HEK293 (cell line): ENCODE measurements around the gene PTPDC1.

Experiments
- CTCF ChIA-PET: fragments of 350-600 bp; formaldehyde crosslinking; extraction: SDS; loops from one replicate; lab custom pipeline; 2021; ENCODE audit warnings: antibody characterized with exemption; lab: Yijun Ruan, JAX
- POLR2A ChIA-PET: fragments of 300-600 bp; formaldehyde crosslinking; extraction: SDS; loops from one replicate; lab custom pipeline; 2020; ENCODE audit warnings: antibody characterized with exemption, inconsistent platforms; lab: Yijun Ruan, JAX
- H3K27ac ChIP-seq: fragments of 200-500 bp; sonication (Bioruptor generic); 2 replicates; pipeline ENCODE4 v1.5.1; 2014; ENCODE audit warnings: low read depth, low read length, control low read depth, inconsistent platforms; ENCODE audit errors: extremely low read depth
- H3K36me3 ChIP-seq, 2 experiments: fragments of 200-500 bp in 1 of 2; sonication (Bioruptor generic) in 1 of 2; 1 replicate in 1 of 2; 2 replicates in 1 of 2; pipeline ENCODE4 v1.5.1; 2014 to 2017; ENCODE audit warnings: inconsistent platforms in 2 of 2, low read length in 2 of 2; ENCODE audit not compliant: control insufficient read depth in 2 of 2, insufficient read depth in 1 of 2
- H3K4me1 ChIP-seq: fragments of 200-500 bp; sonication (Bioruptor generic); 2 replicates; pipeline ENCODE4 v1.5.1; 2014; ENCODE audit warnings: mild to moderate bottlenecking, low read length, inconsistent platforms; ENCODE audit not compliant: control insufficient read depth, insufficient read depth
- H3K4me3 ChIP-seq: 2 replicates; pipeline ENCODE4 v1.5.1; 2011; ENCODE audit warnings: low read depth, mild to moderate bottlenecking, control low read depth, low read length, moderate library complexity
- H3K9me3 ChIP-seq: fragments of 200-500 bp; sonication (Bioruptor generic); 2 replicates; pipeline ENCODE4 v1.5.1; 2014; ENCODE audit warnings: low read depth, low read length, inconsistent platforms; ENCODE audit not compliant: control insufficient read depth, insufficient read depth
- BCL11A ChIP-seq: fragments of 450-650 bp; formaldehyde crosslinking; IDR thresholded peaks from 2 replicates; pipeline ENCODE4 v1.5.1; 2016; ENCODE audit warnings: low read depth, missing biosample characterization, missing genetic modification characterization
- BCL6B ChIP-seq: fragments of 450-650 bp; formaldehyde crosslinking; IDR thresholded peaks from 2 replicates; pipeline ENCODE4 v1.5.1; 2017; ENCODE audit warnings: missing biosample characterization, missing genetic modification characterization
- MYNN ChIP-seq: fragments of 450-650 bp; formaldehyde crosslinking; IDR thresholded peaks from 2 replicates; pipeline ENCODE4 v1.5.1; 2016; ENCODE audit warnings: missing biosample characterization, missing genetic modification characterization, borderline replicate concordance
- PRDM2 ChIP-seq: fragments of 450-650 bp; formaldehyde crosslinking; IDR thresholded peaks from 2 replicates; pipeline ENCODE4 v1.5.1; 2016; ENCODE audit warnings: missing biosample characterization, missing genetic modification characterization, borderline replicate concordance
- ZBTB11 ChIP-seq: fragments of 450-650 bp; formaldehyde crosslinking; conservative IDR thresholded peaks from 2 replicates; pipeline ENCODE4 v1.5.1; 2016; ENCODE audit warnings: low read depth, missing biosample characterization, missing genetic modification characterization
- ZNF146 ChIP-seq: fragments of 450-650 bp; formaldehyde crosslinking; IDR thresholded peaks from 2 replicates; pipeline ENCODE4 v1.5.1; 2016; ENCODE audit warnings: missing biosample characterization, missing genetic modification characterization
- ZNF169 ChIP-seq: fragments of 450-650 bp; formaldehyde crosslinking; IDR thresholded peaks from 2 replicates; pipeline ENCODE4 v1.5.1; 2016; ENCODE audit warnings: missing biosample characterization, missing genetic modification characterization
- ZNF18 ChIP-seq: fragments of 450-650 bp; formaldehyde crosslinking; IDR thresholded peaks from 2 replicates; pipeline ENCODE4 v1.5.1; 2016; ENCODE audit warnings: missing biosample characterization, missing genetic modification characterization
- ZNF19 ChIP-seq: fragments of 450-650 bp; formaldehyde crosslinking; IDR thresholded peaks from 2 replicates; pipeline ENCODE4; 2016; ENCODE audit warnings: missing biosample characterization, missing genetic modification characterization, low read depth
- ZNF221 ChIP-seq: fragments of 450-650 bp; formaldehyde crosslinking; IDR thresholded peaks from 2 replicates; pipeline ENCODE4 v1.5.1; 2017; ENCODE audit warnings: missing biosample characterization, missing genetic modification characterization, borderline replicate concordance
- ZNF266 ChIP-seq: fragments of 450-650 bp; formaldehyde crosslinking; IDR thresholded peaks from 2 replicates; pipeline ENCODE4 v1.5.1; 2016; ENCODE audit warnings: missing biosample characterization, missing genetic modification characterization, low read depth
- ZNF292 ChIP-seq: fragments of 450-650 bp; formaldehyde crosslinking; IDR thresholded peaks from 2 replicates; pipeline ENCODE4 v1.5.1; 2016; ENCODE audit warnings: low read depth, missing biosample characterization, missing genetic modification characterization, borderline replicate concordance
- ZNF398 ChIP-seq: fragments of 450-650 bp; formaldehyde crosslinking; IDR thresholded peaks from 2 replicates; pipeline ENCODE4 v1.5.1; 2017; ENCODE audit warnings: missing biosample characterization, missing genetic modification characterization
- ZNF416 ChIP-seq: fragments of 450-650 bp; formaldehyde crosslinking; IDR thresholded peaks from 2 replicates; pipeline ENCODE4 v1.5.1; 2016; ENCODE audit warnings: missing biosample characterization, missing genetic modification characterization
- ZNF433 ChIP-seq: fragments of 450-650 bp; formaldehyde crosslinking; IDR thresholded peaks from 2 replicates; pipeline ENCODE4 v1.5.1; 2016; ENCODE audit warnings: missing biosample characterization, missing genetic modification characterization, low read depth
- ZNF548 ChIP-seq: fragments of 450-650 bp; formaldehyde crosslinking; IDR thresholded peaks from 2 replicates; pipeline ENCODE4 v1.5.1; 2016; ENCODE audit warnings: missing biosample characterization, missing genetic modification characterization
- ZNF561 ChIP-seq: fragments of 450-650 bp; IDR thresholded peaks from 2 replicates; pipeline ENCODE4 v1.5.1; 2018; ENCODE audit warnings: missing biosample characterization, missing genetic modification characterization, borderline replicate concordance
- ZNF654 ChIP-seq: fragments of 450-650 bp; formaldehyde crosslinking; IDR thresholded peaks from 2 replicates; pipeline ENCODE4 v1.5.1; 2016; ENCODE audit warnings: low read depth, missing biosample characterization, missing genetic modification characterization
- ZNF776 ChIP-seq: fragments of 450-650 bp; formaldehyde crosslinking; IDR thresholded peaks from 2 replicates; pipeline ENCODE4 v1.5.0; 2017; ENCODE audit warnings: missing biosample characterization, missing genetic modification characterization, borderline replicate concordance

Gene PTPDC1

GRCh38 chr9:94156348-94157049, 72.2 kb downstream of the PTPDC1 start:
- no peak overlapping the region; the same call in 1 of the 2 replicates for H3K27ac ChIP-seq
- H3K4me3 ChIP-seq: no peak overlapping the region
- CTCF ChIA-PET: interaction anchor here (0.9 to 1.6 kb wide), 2 partner anchors 11 to 91 kb away, joined by 3 to 4 read pairs; no protein-coding TSS in a partner anchor
- no peak for TF ChIP-seq ZNF398
- no peak for TF ChIP-seq MYNN (tag by site-specific recombination)
- TF ChIP-seq ZNF266 (tag by site-specific recombination): no peak
- TF ChIP-seq ZBTB11 (tag by site-specific recombination): no peak
- no peak for TF ChIP-seq ZNF146 (tag by site-specific recombination)
- no peak for TF ChIP-seq ZNF169
- no peak for TF ChIP-seq BCL6B (tag by site-specific recombination)
- TF ChIP-seq ZNF416 (tag by site-specific recombination): no peak
- TF ChIP-seq PRDM2 (tag by site-specific recombination): no peak
- TF ChIP-seq ZNF221 (tag by site-specific recombination): no peak
- no peak for TF ChIP-seq ZNF18 (tag by site-specific recombination)
- TF ChIP-seq ZNF776 (tag by site-specific recombination): no peak
- no peak for TF ChIP-seq ZNF548 (tag by site-specific recombination)
- no peak for TF ChIP-seq ZNF654
- no peak for TF ChIP-seq ZNF561
- TF ChIP-seq ZNF433: no peak
- TF ChIP-seq BCL11A (tag by site-specific recombination): no peak
- no peak for TF ChIP-seq ZNF292 (tag by site-specific recombination)
- no peak for TF ChIP-seq ZNF19
- TF ChIP-seq, all 188 proteins: peak for 0
- Histone ChIP-seq H3K4me1 (no peaks in the 10 kb centered on the region), H3K9me3 (no peaks in the 10 kb centered on the region), H3K36me3 (no peaks in the 10 kb centered on the region)
- POLR2A ChIA-PET: interaction anchor here (1.5 kb wide), 1 partner anchor 10 kb away, joined by 8 read pairs; no protein-coding TSS in a partner anchor
